Measurements from ENCODE around the gene AHSA1.

GRCh38 chr14:77473921-77474320 is 16.0 kb downstream of the AHSA1 start:
- TF ChIP-seq CTCF (IDR thresholded peaks at IDR 0.05): no peak
- TF ChIP-seq POLR2A (IDR thresholded peaks at IDR 0.05): no peak

Measured in vagina (tissue), 2 donors.